HEK293T (cell line): Measurements from ENCODE around the gene SNX1.

Source experiments
- ARNT ChIP-seq: fragments of 450-650 bp; IDR thresholded peaks from 2 replicates; pipeline ENCODE4 v1.6.1; 2017; ENCODE audit warnings: mild to moderate bottlenecking
- BHLHE40 ChIP-seq: fragments of 450-650 bp; IDR thresholded peaks from 2 replicates; pipeline ENCODE4 v1.6.1; 2016; ENCODE audit warnings: mild to moderate bottlenecking, moderate library complexity, borderline replicate concordance
- ELF4 ChIP-seq: fragments of 450-650 bp; IDR thresholded peaks from 2 replicates; pipeline ENCODE4 v1.6.1; 2017; ENCODE audit warnings: antibody characterized with exemption
- FOXK2 ChIP-seq: fragments of 450-650 bp; IDR thresholded peaks from 2 replicates; pipeline ENCODE4 v1.6.1; 2016; ENCODE audit warnings: mild to moderate bottlenecking
- L3MBTL2 ChIP-seq: fragments of 450-650 bp; conservative IDR thresholded peaks from 2 replicates; pipeline ENCODE4 v1.6.1; 2016; ENCODE audit warnings: mild to moderate bottlenecking
- NFRKB ChIP-seq: fragments of 450-650 bp; IDR thresholded peaks from 2 replicates; pipeline ENCODE4 v1.6.1; 2016; ENCODE audit warnings: mild to moderate bottlenecking, moderate library complexity
- SP1 ChIP-seq: fragments of 450-650 bp; IDR thresholded peaks from 2 replicates; pipeline ENCODE4 v1.6.1; 2017
- ZNF384 ChIP-seq: fragments of 450-650 bp; IDR thresholded peaks from 2 replicates; pipeline ENCODE4 v1.6.1; 2016
- TF ChIP-seq, protein P1 (sequence below): fragments of 450-650 bp; IDR thresholded peaks from 2 replicates; pipeline ENCODE4 v1.6.1; 2016

DNA sequence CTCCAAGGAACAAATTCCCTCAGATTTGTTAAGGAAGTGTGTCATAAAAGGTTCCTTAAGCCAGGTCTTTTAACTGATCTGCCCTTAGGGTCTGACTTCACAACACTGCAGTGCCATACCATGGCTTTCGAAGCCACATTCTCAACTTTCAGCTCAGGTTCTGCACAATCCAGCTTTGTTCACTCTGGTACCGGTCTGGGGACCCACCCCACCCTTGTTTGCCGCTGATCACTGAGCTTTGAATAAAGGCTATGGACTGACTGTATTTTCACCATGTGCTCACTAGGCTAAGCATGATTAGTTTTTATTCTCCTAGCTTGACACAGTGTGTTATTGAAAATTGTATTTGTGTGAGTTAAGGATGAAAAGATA, 15.9 kb downstream of the SNX1 start:
- TF ChIP-seq ARNT (no peak), SP1 (no peak), L3MBTL2 (no peak), BHLHE40 (no peak), ZNF384 (no peak), FOXK2 (no peak), ELF4 (no peak), NFRKB (no peak)
- TF ChIP-seq, protein P1, sequence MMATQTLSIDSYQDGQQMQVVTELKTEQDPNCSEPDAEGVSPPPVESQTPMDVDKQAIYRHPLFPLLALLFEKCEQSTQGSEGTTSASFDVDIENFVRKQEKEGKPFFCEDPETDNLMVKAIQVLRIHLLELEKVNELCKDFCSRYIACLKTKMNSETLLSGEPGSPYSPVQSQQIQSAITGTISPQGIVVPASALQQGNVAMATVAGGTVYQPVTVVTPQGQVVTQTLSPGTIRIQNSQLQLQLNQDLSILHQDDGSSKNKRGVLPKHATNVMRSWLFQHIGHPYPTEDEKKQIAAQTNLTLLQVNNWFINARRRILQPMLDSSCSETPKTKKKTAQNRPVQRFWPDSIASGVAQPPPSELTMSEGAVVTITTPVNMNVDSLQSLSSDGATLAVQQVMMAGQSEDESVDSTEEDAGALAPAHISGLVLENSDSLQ = no peak
